ENCODE measurements around the gene CLEC4M.
"Not testable (repeated sequence)": the region's sequence is repeated elsewhere in the genome, so short reads cannot be mapped to it uniquely, and the experiment has no call there.

CLEC4M gene

GRCh38 chr19:7775761-7776160 is 12.7 kb downstream of the CLEC4M start:
- DNase-seq (ENCODE audit: low read depth) = no peak

- no peak for DNase-seq (ENCODE audit: low read depth)
Measured at GRCh38 chr19:7778081-7778480, 15.0 kb downstream of the CLEC4M start.

DNA sequence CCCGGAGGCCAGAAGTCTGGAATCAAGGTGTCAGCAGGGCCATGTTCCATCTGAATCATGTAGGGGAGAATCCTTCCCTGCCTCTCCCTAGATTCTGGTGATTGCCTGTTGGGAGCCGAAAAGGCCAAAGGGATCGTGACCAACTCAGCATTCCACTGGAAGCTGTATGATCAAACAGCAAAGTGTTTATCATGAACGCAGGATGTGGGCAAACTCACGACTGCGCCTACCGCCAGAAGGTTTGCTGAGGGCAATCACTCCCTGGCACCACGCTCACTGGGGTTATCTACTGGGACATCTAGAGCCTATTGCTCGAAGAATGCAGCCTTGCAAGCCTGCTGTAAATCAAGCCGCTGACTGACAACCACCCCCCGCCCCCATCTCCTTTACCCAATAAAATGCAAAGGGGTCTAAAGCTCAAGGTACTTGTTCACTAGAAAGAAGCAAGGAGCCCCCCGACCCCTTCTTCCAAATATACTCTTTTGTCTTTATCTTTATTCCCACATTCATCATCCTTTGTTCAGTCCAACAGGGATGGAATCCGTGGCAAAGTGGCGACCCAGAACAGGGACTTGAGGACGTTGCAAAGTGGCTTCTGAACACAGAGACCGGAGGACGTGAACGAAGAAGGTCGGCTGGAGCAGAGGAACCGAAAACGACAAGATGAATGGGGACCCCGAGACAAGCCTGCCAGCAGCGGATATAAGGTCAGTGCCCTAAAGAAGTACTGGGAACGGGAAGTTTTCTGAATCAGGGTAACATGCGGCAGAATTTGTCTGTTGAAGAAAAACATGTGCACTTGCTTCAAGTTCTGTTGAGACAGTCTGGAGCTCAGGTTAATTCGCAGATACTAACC is 16.8 kb downstream of the CLEC4M start:
- no peak for DNase-seq (ENCODE audit: low read depth)

DNA sequence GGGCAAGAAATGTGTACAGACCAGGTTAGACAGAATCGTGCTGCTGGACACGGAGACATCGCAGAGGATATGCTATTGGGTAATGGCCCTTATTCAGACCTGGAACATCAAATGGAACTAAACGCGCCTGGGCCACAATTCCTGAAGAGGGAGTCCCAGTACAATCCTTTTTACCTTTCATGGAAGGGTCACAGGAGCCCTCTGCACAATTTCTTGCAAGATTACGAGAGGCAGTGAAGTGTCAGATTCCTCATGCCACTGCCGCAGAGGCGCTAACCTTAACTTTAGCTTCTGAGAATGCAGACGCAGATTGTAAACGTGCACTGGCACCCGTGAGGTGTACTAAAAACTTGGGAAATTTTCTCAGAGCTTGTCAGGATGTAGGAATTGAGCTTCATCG is 18.1 kb downstream of the CLEC4M start:
- no peak for DNase-seq (ENCODE audit: low read depth)

DNA sequence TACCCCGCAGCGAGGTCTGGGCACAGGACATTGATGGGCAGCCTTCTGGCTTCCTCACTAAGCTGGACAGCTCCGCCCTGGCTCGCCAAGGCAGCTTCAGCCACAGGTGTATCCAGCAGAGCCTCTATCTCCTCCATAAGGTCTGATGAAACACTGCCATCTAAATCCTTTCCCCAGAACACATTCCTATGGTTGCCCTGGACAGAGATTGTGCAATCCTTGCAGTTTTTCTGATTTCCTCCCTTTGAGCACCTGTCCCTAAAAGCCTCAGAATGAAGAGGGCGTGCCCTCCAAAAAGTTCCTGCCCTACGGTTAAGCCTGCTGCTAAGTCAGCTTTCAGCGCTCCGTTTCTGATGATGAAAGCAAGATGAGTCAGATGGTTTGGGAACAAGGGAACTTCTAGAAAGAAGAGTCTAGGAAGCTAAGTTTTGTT is 21.0 kb downstream of the CLEC4M start:
- no peak for DNase-seq (ENCODE audit: low read depth)

DNA sequence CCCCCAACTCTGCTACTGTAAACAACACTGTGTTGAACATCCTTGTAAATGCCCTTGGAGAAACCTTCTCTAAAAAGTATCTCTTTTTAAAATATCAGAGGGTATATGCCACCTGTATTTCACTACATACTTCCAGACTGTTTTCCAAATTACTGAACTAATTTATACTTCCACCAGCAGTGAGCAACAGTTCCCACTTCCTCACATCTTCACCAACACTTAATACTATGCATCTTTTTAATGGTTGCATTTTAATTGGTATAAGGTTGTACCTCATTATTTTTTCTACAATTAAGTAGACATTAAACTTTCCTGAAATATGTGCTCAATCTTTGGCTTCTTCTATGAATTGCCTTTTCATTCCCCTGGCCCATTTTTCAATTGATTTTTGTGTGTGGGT is 21.8 kb downstream of the CLEC4M start:
- no peak for DNase-seq (ENCODE audit: low read depth)

DNA sequence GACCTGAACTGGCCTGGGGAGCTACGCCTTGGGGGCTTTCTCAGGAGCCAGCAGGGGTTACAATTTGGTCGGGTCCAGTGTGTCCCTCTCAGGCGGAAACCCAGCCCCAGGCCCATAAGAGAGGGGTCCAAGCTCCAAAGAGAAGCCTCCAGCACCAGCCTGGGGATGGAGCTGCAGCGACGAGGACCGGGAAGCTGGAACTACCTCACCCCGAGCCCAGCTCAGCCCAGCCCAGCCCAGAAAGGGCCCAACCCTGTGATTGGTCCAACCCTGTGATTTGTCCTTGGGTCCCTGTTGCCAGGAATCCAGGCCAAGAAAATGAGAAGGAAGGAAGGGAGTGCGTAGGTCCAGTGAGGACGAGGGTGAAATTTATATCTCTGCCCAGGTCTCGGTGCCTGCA is 24.1 kb downstream of the CLEC4M start:
- no peak for DNase-seq (ENCODE audit: low read depth)

GRCh38 chr19:7787602-7788177 is 24.6 kb downstream of the CLEC4M start:
- no peak for DNase-seq (ENCODE audit: low read depth)

DNA sequence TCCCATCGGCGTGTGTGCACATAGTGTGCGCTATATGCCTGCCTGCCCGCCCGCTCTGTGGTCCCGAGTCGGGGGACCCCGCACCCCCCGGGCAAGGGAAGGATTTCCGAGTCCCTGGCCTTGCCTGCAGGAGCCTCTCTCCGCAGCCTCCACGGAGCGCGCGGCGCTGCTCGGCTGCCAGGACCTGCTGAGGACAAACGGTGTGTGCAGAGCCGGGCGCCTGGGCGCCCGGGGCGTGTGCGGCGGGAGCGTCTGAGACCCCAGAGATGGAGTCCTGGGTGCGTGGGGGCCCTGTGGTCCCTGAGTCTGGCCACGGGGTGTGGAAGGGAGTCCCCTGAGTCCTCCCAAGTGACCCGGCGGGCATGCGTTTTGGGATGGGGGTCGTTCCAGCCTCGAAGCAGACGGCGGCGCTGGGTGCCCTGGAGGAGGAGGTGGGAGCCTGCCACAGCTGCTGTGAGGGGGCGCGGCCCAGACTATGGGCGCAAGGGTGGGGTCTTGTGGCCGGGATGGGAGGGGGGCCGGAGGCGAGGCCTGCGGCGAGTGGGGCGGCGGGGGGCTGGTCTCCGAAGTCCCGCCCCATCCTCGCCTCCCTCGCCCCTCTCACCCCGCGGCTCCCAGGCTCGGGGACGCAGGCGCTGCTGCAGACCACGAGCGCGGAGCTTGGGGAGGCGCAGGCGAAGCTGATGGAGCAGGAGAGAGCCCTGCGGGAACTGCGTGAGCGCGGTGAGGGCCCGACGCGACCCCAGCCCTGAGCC is 25.3 kb downstream of the CLEC4M start:
- no peak for DNase-seq (ENCODE audit: low read depth)

- no peak for DNase-seq (ENCODE audit: low read depth)
Measured at GRCh38 chr19:7788933-7789323, 25.9 kb downstream of the CLEC4M start.

GRCh38 chr19:7789447-7789846 is 26.4 kb downstream of the CLEC4M start:
- DNase-seq (ENCODE audit: low read depth) = no peak

DNA sequence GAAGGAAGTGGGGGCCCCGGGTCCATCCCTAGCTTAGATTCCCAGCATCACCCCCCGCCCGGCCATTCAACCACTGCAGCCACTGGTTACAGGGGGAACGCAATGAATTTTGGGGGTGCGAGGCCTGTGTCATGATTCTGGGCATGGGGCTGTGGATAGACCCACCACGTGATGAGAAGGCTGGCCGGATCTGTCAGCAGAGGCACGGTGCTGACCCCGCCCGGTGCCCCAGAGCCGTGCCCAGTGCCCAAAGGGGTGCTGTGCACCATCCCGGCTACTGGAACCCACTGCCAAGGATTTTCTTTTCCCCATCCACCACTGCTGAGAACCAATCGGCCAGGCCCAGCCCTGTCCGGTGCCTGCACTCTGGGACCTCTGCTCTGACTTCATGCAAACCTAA is 27.4 kb downstream of the CLEC4M start:
- no peak for DNase-seq (ENCODE audit: low read depth)

DNA sequence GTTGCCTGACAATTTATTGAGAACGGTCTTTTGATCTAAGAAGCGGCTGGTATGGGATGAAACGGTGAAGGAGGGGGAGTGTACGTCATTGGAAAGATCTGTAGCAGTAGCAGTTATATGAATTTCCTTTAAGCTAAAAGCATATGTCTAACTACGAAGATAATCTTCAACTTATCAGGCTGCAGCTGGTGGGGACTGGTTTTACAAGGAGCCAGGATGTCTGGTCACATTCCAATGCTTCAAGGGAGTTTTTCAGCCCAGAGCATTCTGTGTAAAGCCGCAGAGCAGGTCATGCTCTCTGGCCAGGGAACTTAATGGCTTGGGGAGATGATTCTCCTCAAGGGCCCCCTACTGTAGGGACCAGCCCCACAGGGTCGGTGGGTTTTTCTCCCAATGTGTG is 29.2 kb downstream of the CLEC4M start:
- no peak for DNase-seq (ENCODE audit: low read depth)

- not testable (repeated sequence) for DNase-seq (ENCODE audit: low read depth)
Measured at GRCh38 chr19:7792701-7793100, 29.7 kb downstream of the CLEC4M start.

- no peak for DNase-seq (ENCODE audit: low read depth)
Measured at GRCh38 chr19:7793493-7793892, 30.4 kb downstream of the CLEC4M start.

DNA sequence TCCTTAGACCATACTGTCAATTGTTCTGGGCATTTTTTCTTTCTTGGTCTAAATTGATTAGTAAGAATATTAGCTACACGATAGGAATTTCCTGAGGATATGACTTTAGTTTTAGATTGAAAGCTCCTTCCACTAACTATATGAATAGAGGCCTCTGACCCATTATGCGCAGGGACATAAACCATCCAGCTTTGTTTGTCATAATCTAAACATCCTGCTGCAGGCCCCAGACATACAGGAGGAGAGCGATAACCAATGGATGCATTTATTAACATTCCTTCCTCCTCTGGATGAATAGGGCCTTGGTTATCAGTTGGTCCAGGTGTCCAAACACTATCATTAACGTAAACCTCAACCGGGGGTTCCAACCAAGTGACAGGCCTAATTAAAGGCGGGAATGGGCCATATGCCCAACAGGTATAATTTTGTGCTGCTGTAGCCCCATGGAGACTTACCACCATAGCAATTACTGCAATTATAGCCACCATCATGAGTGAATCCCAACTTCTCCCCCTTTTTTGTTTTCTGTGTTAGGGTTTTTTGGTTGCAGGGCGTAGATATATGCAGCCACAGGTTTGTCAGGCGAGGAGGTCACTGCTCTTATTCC is 32.6 kb downstream of the CLEC4M start:
- no peak for DNase-seq (ENCODE audit: low read depth)

GRCh38 chr19:7799640-7800355 is 36.8 kb downstream of the CLEC4M start:
- no peak for DNase-seq (ENCODE audit: low read depth)

DNA sequence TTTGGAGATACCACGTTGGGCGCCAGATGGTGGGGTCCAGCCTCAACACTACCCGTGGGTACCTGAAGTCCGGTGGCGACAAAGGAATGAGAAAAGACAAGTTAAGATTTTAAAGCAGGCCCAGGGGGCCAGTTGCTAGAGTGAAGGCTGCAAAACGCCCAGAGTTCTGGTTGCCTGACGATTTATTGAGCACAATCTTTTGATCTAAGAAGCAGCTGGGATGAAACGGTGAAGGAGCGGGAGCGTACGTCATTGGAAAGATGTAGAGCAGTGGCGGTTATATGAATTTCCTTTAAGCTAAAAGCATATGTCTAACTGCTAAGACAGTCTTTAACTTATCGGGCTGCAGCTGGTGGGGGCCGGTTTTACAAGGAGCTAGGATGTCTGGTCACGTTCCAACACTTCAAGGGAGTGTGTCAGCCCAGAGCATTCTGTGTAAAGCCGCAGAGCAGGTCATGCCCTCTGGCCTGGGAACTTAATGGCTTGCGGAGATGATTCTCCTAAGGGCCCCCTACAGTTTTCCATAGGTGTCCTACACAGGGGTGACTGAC is 38.1 kb downstream of the CLEC4M start:
- no peak for DNase-seq (ENCODE audit: low read depth)

DNA sequence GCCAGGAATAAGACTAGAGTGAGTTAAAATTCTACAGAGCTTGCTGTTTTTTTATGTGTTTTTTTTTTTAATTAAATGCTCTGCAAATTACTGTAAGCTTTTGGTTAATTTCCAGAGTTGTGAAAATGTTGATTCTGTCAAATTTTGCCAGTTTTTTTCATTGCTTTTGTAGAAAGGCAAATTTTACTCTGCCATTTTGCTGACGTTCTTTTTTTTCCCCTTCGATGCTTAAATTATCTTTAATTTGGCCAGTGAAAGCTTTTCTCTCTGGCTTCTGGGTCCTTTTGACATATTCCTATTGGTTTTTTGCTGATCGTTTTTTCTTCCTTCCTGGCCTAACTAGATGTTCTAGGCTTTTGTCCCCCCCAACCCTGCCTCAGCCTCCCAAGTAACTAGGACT is 43.2 kb downstream of the CLEC4M start:
- no peak for DNase-seq (ENCODE audit: low read depth)

DNA sequence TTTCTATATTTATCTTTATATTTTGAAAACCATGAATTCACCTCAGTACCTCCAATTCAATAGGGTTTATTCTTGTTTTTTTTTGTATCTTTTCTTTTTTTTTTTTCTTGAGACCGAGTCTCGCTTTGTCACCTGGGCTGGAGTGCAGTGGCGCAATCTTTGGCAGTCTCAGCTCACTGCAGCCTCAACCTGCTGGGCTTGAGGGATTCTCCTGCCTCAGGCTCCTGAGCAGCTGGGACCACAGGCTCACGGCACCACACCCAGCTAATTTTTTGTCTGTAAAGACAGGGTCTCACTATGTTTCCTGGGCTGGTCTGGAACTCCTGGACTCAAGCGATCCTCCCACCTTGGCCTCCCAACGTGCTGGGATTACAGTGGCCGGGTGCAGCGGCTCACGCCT is 43.8 kb downstream of the CLEC4M start:
- no peak for DNase-seq (ENCODE audit: low read depth)

- no peak for DNase-seq (ENCODE audit: low read depth)
Measured at GRCh38 chr19:7808108-7808507, 45.1 kb downstream of the CLEC4M start.

DNA sequence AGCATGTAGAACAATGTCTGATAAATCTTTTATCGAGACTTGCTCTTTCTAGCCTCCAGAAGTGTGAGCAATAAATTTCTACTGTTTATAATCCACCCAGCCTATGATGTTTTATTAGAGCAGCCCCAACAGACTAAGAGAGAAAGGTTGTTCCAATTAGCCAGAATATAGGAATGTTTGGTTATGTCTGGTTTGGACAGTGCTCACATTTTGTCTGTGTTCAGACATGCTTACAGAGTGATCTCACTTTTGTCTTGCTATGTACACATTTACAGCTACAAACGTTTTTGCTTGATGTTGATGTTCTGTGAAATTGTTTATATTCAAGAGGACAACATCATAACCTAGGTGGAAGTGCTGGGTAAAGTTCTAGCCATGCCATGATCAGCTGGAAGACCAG is 48.9 kb downstream of the CLEC4M start:
- no peak for DNase-seq (ENCODE audit: low read depth)

Data from GM04503 (cell line).